Activated T-cell treated with anti-CD3 and anti-CD28 coated beads for 24 hours (primary cell): ENCODE data around the gene ASAP2.

Source experiments
- DNase-seq: peaks from one replicate; pipeline ENCODE4 v3.0.0-alpha.2; 2020; ENCODE audit warnings: low read depth

ASAP2 gene

GRCh38 chr2:9231291-9232165 is 24.9 kb downstream of the ASAP2 start:
- no peak for DNase-seq

GRCh38 chr2:9232166-9232479 is 25.5 kb downstream of the ASAP2 start:
- no peak for DNase-seq

- no peak for DNase-seq
Measured at GRCh38 chr2:9232886-9233285, 26.3 kb downstream of the ASAP2 start.

GRCh38 chr2:9234680-9235146 is 28.1 kb downstream of the ASAP2 start:
- DNase-seq: no peak

GRCh38 chr2:9235147-9236044 is 28.8 kb downstream of the ASAP2 start:
- no peak for DNase-seq

- DNase-seq: no peak
Measured at GRCh38 chr2:9236045-9236344, 29.4 kb downstream of the ASAP2 start.

GRCh38 chr2:9236867-9237266 is 30.3 kb downstream of the ASAP2 start:
- DNase-seq: no peak

GRCh38 chr2:9237831-9238230 is 31.2 kb downstream of the ASAP2 start:
- no peak for DNase-seq

- DNase-seq: no peak
Measured at GRCh38 chr2:9238591-9239326, 32.1 kb downstream of the ASAP2 start.

- DNase-seq: no peak
Measured at GRCh38 chr2:9239616-9240015, 33.0 kb downstream of the ASAP2 start.

- no peak for DNase-seq
Measured at GRCh38 chr2:9240745-9241144, 34.1 kb downstream of the ASAP2 start.

GRCh38 chr2:9241233-9241632 is 34.6 kb downstream of the ASAP2 start:
- DNase-seq: no peak

GRCh38 chr2:9243357-9243756 is 36.7 kb downstream of the ASAP2 start:
- no peak for DNase-seq

- DNase-seq: no peak
Measured at GRCh38 chr2:9244985-9245544, 38.5 kb downstream of the ASAP2 start.

GRCh38 chr2:9247177-9247576 is 40.6 kb downstream of the ASAP2 start:
- DNase-seq: no peak

GRCh38 chr2:9247786-9248185 is 41.2 kb downstream of the ASAP2 start:
- DNase-seq: no peak

- DNase-seq: no peak
Measured at GRCh38 chr2:9248363-9248762, 41.8 kb downstream of the ASAP2 start.

- DNase-seq: no peak
Measured at GRCh38 chr2:9249020-9249800, 42.6 kb downstream of the ASAP2 start.

GRCh38 chr2:9250091-9250490 is 43.5 kb downstream of the ASAP2 start:
- no peak for DNase-seq

GRCh38 chr2:9250498-9251153 is 44.0 kb downstream of the ASAP2 start:
- DNase-seq: no peak
